Mesenchymal stem cell (in vitro differentiated cells and primary cell): ENCODE data around the gene SETD2.

ENCODE experiments used
- DNase-seq: peaks from one replicate; pipeline ENCODE4 v3.0.0-alpha.2; 2013
- H2AFZ ChIP-seq: one replicate; pipeline ENCODE4 v1.6.1; 2013; ENCODE audit warnings: low read depth, mild to moderate bottlenecking, control low read depth, inconsistent platforms, low read length, moderate library complexity
- H2AK5ac ChIP-seq: 2 replicates; pipeline ENCODE4 v1.6.1; 2013; ENCODE audit warnings: low read length, moderate library complexity, mild to moderate bottlenecking, inconsistent platforms; ENCODE audit not compliant: severe bottlenecking
- H2BK120ac ChIP-seq: one replicate; pipeline ENCODE4 v1.6.1; 2013; ENCODE audit warnings: low read depth, mild to moderate bottlenecking, inconsistent platforms, low read length, moderate library complexity
- H2BK12ac ChIP-seq, 2 experiments: one replicate each; pipeline ENCODE4 v1.6.1; 2013; ENCODE audit warnings: inconsistent platforms in 2 of 2, low read length in 2 of 2, mild to moderate bottlenecking in 2 of 2, moderate library complexity in 2 of 2, control low read depth in 1 of 2
- H2BK15ac ChIP-seq: one replicate; pipeline ENCODE4 v1.6.1; 2013; ENCODE audit warnings: mild to moderate bottlenecking, low read depth, inconsistent platforms; ENCODE audit not compliant: poor library complexity, severe bottlenecking
- H2BK5ac ChIP-seq: 2 replicates; pipeline ENCODE4 v1.6.1; 2013; ENCODE audit warnings: low read depth, mild to moderate bottlenecking, low read length, control low read depth, inconsistent platforms; ENCODE audit not compliant: poor library complexity, severe bottlenecking
- H3K14ac ChIP-seq, 2 experiments: one replicate each; pipeline ENCODE4 v1.6.1; 2013; ENCODE audit warnings: inconsistent platforms in 2 of 2, low read length in 2 of 2, control low read depth in 1 of 2, mild to moderate bottlenecking in 1 of 2, moderate library complexity in 1 of 2
- H3K18ac ChIP-seq, 2 experiments: one replicate each; pipeline ENCODE4 v1.6.1; 2013; ENCODE audit warnings: inconsistent platforms in 2 of 2, low read length in 2 of 2, control low read depth in 1 of 2, low read depth in 1 of 2, mild to moderate bottlenecking in 1 of 2
- H3K23ac ChIP-seq, 2 experiments: one replicate each; pipeline ENCODE4 v1.6.1; 2013; ENCODE audit warnings: inconsistent platforms in 2 of 2, low read length in 2 of 2, mild to moderate bottlenecking in 2 of 2, moderate library complexity in 2 of 2, control low read depth in 1 of 2
- H3K27ac ChIP-seq: 2 replicates; pipeline ENCODE4 v1.5.1; 2013; ENCODE audit warnings: mild to moderate bottlenecking, moderate library complexity, low read length, control low read depth, inconsistent platforms; ENCODE audit not compliant: poor library complexity, severe bottlenecking
- H3K27me3 ChIP-seq, 2 experiments: 2 replicates each; pipeline versions ENCODE4 v1.6.1 to v1.7.0; 2013; ENCODE audit warnings: low read length in 2 of 2, mild to moderate bottlenecking in 2 of 2, moderate library complexity in 2 of 2, control low read depth in 1 of 2, inconsistent platforms in 1 of 2; ENCODE audit not compliant: control insufficient read depth in 1 of 2, insufficient read depth in 1 of 2
- H3K36me3 ChIP-seq, 2 experiments: 2 replicates each; pipeline versions ENCODE4 v1.6.1 to v1.7.0; 2013; ENCODE audit warnings: low read length in 2 of 2, control low read depth in 1 of 2, inconsistent platforms in 1 of 2, low read depth in 1 of 2, mild to moderate bottlenecking in 1 of 2; ENCODE audit not compliant: insufficient read depth in 2 of 2, control insufficient read depth in 1 of 2
- H3K4ac ChIP-seq, 2 experiments: one replicate each; pipeline ENCODE4 v1.6.1; 2013; ENCODE audit warnings: inconsistent platforms in 2 of 2, low read length in 2 of 2, mild to moderate bottlenecking in 2 of 2, moderate library complexity in 2 of 2, control low read depth in 1 of 2, low read depth in 1 of 2
- H3K4me1 ChIP-seq: 2 replicates; pipeline ENCODE4 v1.6.1; 2013; ENCODE audit warnings: low read depth, low read length, control low read depth; ENCODE audit not compliant: control insufficient read depth, insufficient read depth
- H3K4me2 ChIP-seq: 2 replicates; pipeline ENCODE4 v1.6.1; 2013; ENCODE audit warnings: low read length, mild to moderate bottlenecking, inconsistent platforms; ENCODE audit not compliant: poor library complexity, severe bottlenecking
- H3K4me3 ChIP-seq, 2 experiments: 2 replicates each; pipeline versions ENCODE4 v1.5.1 to v1.7.0; 2013; ENCODE audit warnings: low read length in 2 of 2, mild to moderate bottlenecking in 2 of 2, control low read depth in 1 of 2, low read depth in 1 of 2; ENCODE audit not compliant: insufficient read depth in 1 of 2
- H3K79me1 ChIP-seq: replicated peaks from 2 replicates; pipeline ENCODE4 v1.6.1; 2013; ENCODE audit warnings: mild to moderate bottlenecking, control low read depth, low read length, inconsistent platforms; ENCODE audit not compliant: poor library complexity, severe bottlenecking
- H3K9ac ChIP-seq: 2 replicates; pipeline ENCODE4 v1.7.0; 2013; ENCODE audit warnings: mild to moderate bottlenecking, low read length, moderate library complexity
- H3K9me3 ChIP-seq: 2 replicates; pipeline ENCODE4 v1.7.0; 2013; ENCODE audit warnings: mild to moderate bottlenecking, low read length; ENCODE audit not compliant: control insufficient read depth
- H4K8ac ChIP-seq: one replicate; pipeline ENCODE4 v1.6.1; 2013; ENCODE audit warnings: inconsistent platforms, mild to moderate bottlenecking, low read length, moderate library complexity
- H4K91ac ChIP-seq: one replicate; pipeline ENCODE4 v1.6.1; 2013; ENCODE audit warnings: mild to moderate bottlenecking, low read length, inconsistent platforms
- WGBS: methylation state at CpG from one replicate; pipeline ENCODE4 v1.1.7; 2013; ENCODE audit warnings: mixed read lengths; 5-methylcytosine and 5-hydroxymethylcytosine counted together

The SETD2 gene

DNA sequence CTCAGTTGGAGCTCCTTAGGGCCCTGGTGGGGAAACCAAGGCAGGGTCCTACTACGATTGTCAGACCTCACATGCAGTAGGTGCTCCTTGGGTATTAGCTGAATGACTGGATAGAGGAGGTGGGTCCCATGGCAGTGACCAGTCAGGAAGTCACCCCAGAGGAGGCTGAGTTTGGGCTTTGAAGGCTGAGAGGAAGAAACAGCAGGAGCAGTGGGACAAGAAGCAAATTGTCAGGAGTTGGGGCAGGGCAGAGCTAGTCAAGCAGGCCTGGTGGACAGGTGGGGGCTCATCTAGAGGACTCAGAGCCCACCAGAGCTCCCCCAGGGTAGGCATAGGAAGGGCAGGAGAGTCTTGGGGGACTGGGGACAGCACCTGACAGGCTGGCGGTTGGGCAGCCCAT lies 181.4 kb downstream of the SETD2 start:
- no peak overlapping the region for H3K14ac ChIP-seq
- H2AK5ac ChIP-seq, result no peak overlapping the region
- H3K23ac ChIP-seq, result no peak overlapping the region
- H3K4me1 ChIP-seq, result peaks cover 22% of the 10 kb centered on the region
- no peak for DNase-seq
- H2BK15ac ChIP-seq, result peak overlapping the region; percentile 8
- H3K4me3 ChIP-seq, result no peak overlapping the region
- H3K36me3 ChIP-seq, result peaks cover 0 to 12% of the 10 kb centered on the region in 2 experiments
- H3K18ac ChIP-seq, result no peak overlapping the region
- no peak overlapping the region for H4K8ac ChIP-seq
- H3K27ac ChIP-seq, result no peak overlapping the region
- H3K27me3 ChIP-seq, result no peaks in the 10 kb centered on the region
- H3K9me3 ChIP-seq, result no peaks in the 10 kb centered on the region
- H2BK120ac ChIP-seq, result no peak overlapping the region
- H4K91ac ChIP-seq, result no peak overlapping the region
- H2BK5ac ChIP-seq, result no peak overlapping the region
- peaks cover 16% of the 10 kb centered on the region for H3K79me1 ChIP-seq
- 93% methylated on average over 2 of the region's 2 CpGs for WGBS
- no peak overlapping the region for H3K9ac ChIP-seq
- no peak overlapping the region for H3K4me2 ChIP-seq
- H2BK12ac ChIP-seq, result no peak overlapping the region
- H2AFZ ChIP-seq, result no peak overlapping the region
- no peak overlapping the region for H3K4ac ChIP-seq

DNA sequence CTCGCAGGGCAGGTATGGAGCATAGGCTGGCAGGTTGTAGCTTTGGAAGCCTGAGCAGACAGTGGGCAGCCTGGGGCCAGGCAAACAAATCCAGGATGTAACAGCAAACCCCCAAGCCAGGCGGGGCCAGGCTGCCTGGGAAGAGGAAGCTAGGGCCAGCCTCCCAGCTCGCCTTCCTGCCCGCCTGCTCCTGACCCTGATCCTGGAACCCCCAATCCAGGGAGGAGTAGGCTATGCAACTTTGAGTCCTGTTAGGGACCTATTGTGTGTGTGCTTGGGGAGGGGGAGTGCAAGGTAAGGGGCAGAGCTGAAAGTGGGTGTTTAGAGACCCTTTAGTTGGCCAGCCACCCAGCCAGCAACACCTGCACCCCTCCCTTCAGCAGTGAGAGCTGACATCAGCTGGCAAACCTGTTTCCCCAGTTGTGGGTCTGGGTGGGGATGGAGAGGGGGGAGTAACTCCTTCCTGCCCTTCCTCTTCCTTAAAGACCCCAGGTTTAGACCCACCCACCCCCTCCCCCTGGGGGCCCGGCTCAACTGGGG lies 181.9 kb downstream of the SETD2 start:
- H3K4ac ChIP-seq, result no peak overlapping the region
- H2BK15ac ChIP-seq, result no peak overlapping the region
- no peak overlapping the region for H2AK5ac ChIP-seq
- H2BK12ac ChIP-seq, result peak overlapping the region in 1 of 2 experiments; percentile 56
- H2BK5ac ChIP-seq, result no peak overlapping the region
- H3K4me3 ChIP-seq, result no peak overlapping the region
- peaks cover 17% of the 10 kb centered on the region for H3K79me1 ChIP-seq
- no peak overlapping the region for H3K18ac ChIP-seq
- no peak overlapping the region for H3K23ac ChIP-seq
- H3K9me3 ChIP-seq, result no peaks in the 10 kb centered on the region
- 53% methylated on average over 5 of the region's 5 CpGs for WGBS
- H3K27ac ChIP-seq, result no peak overlapping the region
- peaks cover 0 to 12% of the 10 kb centered on the region in 2 experiments for H3K36me3 ChIP-seq
- H4K8ac ChIP-seq, result no peak overlapping the region
- no peak overlapping the region for H2AFZ ChIP-seq
- no peaks in the 10 kb centered on the region for H3K27me3 ChIP-seq
- H3K4me2 ChIP-seq, result no peak overlapping the region
- H3K4me1 ChIP-seq, result peaks cover 22% of the 10 kb centered on the region
- no peak overlapping the region for H3K9ac ChIP-seq
- no peak overlapping the region for H3K14ac ChIP-seq
- H2BK120ac ChIP-seq, result no peak overlapping the region
- no peak for DNase-seq
- H4K91ac ChIP-seq, result peak overlapping the region; percentile 9

DNA sequence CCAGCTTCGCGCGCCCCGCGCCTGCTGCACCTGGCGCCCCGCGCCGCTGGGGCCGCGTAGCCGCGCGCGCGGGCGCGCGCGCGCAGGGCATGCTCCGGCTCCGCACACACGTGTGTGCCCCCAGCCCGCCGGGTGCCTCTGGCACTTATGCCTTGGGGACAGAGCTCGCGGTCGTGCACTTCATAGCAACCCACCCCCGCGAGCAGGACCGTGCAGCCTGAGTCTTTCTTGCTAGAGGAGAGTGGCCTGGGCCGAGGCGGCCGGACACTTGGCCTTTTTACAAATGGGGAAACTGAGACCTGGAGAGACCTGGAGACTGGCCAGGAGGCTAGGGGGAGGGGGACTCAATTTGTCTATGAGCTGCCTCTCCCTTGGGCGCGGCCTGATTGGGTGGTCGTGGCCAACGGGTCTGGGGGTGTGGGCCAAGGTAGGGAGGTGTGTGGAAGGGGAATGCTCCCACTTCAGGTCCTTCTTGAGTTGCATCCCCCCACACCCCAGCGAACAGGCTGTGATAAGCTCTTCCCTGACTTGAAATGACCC lies 183.9 kb downstream of the SETD2 start:
- Histone ChIP-seq H3K36me3 (peaks cover 0 to 6% of the 10 kb centered on the region in 2 experiments), H3K14ac (no peak overlapping the region), H3K4me2 (peak overlapping the region; percentile 95), H2AK5ac (no peak overlapping the region), H3K27ac (no peak overlapping the region), H2BK12ac (peak overlapping the region in 1 of 2 experiments; percentile 21), H3K18ac (peak overlapping the region; percentile 14 to 49), H3K27me3 (no peaks in the 10 kb centered on the region), H3K4ac (peak overlapping the region in 1 of 2 experiments; percentile 42), H3K79me1 (peaks cover 17% of the 10 kb centered on the region), H4K91ac (peak overlapping the region; percentile 66), H3K4me3 (peak overlapping the region; percentile 80 to 96), H2BK5ac (no peak overlapping the region), H3K9me3 (no peaks in the 10 kb centered on the region), H2BK120ac (no peak overlapping the region), H4K8ac (peak overlapping the region; percentile 74), H2BK15ac (no peak overlapping the region), H3K23ac (no peak overlapping the region), H3K9ac (peak overlapping the region; percentile 69), H2AFZ (peak overlapping the region; percentile 90), H3K4me1 (peaks cover 24% of the 10 kb centered on the region)
- no peak for DNase-seq
- WGBS, result 3% methylated on average over 31 of the region's 40 CpGs

DNA sequence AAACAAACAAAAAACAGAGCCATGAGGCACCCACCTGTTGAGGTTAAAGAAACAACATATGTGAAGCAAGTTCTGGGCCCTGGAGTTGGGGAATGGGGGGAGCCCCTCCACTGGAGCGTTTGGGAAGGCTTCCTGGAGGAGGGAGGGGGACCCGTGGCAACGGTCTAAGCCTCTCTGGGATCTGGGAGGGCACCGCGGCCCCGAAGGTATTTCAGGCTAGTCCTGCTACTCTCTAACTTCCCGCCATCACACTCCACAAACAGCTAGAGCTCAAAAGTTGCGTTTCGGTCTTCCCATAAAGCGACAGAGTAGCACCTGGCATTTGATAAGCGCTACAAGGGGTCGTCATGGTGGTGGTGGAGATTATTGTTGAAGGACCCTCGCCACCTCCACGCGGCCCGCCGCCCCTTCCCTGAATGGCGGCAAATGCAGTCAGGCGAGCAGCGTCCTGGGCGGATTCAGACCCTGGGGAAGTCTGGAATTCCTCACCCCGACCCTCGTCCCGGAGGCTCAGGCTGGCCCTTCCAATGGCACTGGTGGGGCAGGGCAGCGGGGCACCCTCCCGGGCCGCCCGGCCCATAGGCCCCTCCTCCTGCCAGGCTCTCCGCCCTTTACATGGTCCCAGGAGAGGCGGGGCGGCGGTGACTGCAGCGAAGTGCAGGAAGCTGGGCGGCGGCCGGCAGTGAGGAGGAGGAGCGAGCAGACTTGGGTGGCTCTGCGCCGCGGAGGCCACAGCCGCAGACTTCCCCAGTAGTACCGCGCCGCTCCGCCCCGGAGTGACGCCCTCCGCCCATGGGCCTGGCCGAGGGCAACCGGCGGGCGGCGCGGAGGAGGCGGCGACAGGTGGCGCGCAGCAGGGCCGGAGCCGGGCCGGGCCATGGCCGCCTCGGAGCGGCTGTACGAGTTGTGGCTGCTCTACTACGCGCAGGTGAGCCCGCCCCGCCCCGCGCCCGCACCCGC lies 184.6 kb downstream of the SETD2 start, which contains the start of gene NBEAL2:
Gene NBEAL2 (plus strand): TSS at position 682 of the 960 bp plus-strand sequence. CDS start 196 bp downstream, at position 878.
- H2AFZ ChIP-seq, result peak within 1 kb of the TSS; percentile 95
- H2BK120ac ChIP-seq, result peak within 1 kb of the TSS; percentile 91
- H3K79me1 ChIP-seq, result peaks cover 17% of the 10 kb centered on the region
- H3K4me1 ChIP-seq, result peaks cover 24% of the 10 kb centered on the region
- H3K9ac ChIP-seq, result peak within 1 kb of the TSS; percentile 88
- H3K9me3 ChIP-seq, result no peaks in the 10 kb centered on the region
- peak within 1 kb of the TSS in 1 of 2 experiments; percentile 37 for H3K23ac ChIP-seq
- peak within 1 kb of the TSS in 1 of 2 experiments; percentile 97 for H3K14ac ChIP-seq
- H4K91ac ChIP-seq, result peak within 1 kb of the TSS; percentile 92
- H3K27me3 ChIP-seq, result no peaks in the 10 kb centered on the region
- peak within 1 kb of the TSS; percentile 80 to 98 for H2BK12ac ChIP-seq
- peak; percentile 90 for DNase-seq
- peak within 1 kb of the TSS; percentile 93 to 95 for H3K18ac ChIP-seq
- no peak within 1 kb of the TSS for H3K27ac ChIP-seq
- no peaks in the 10 kb centered on the region for H3K36me3 ChIP-seq
- H3K4me3 ChIP-seq, result peak within 1 kb of the TSS; percentile 80 to 96
- H2BK5ac ChIP-seq, result no peak within 1 kb of the TSS
- H3K4ac ChIP-seq, result peak within 1 kb of the TSS; percentile 85 to 99
- H4K8ac ChIP-seq, result peak within 1 kb of the TSS; percentile 99
- H2AK5ac ChIP-seq, result peak within 1 kb of the TSS; percentile 67
- H3K4me2 ChIP-seq, result peak within 1 kb of the TSS; percentile 95
- under 1% methylated on average over 57 of the region's 73 CpGs for WGBS
- H2BK15ac ChIP-seq, result peak within 1 kb of the TSS; percentile 44
